HG03064 (cell line): ENCODE results near the gene LRP5.

Source experiments
- ATAC-seq: cut with Tn5 transposase; IDR thresholded peaks from one replicate; pipeline ENCODE4 v1.9.1; 2021; ENCODE audit warnings: low read depth; ENCODE audit not compliant: unreplicated experiment

LRP5 gene

DNA sequence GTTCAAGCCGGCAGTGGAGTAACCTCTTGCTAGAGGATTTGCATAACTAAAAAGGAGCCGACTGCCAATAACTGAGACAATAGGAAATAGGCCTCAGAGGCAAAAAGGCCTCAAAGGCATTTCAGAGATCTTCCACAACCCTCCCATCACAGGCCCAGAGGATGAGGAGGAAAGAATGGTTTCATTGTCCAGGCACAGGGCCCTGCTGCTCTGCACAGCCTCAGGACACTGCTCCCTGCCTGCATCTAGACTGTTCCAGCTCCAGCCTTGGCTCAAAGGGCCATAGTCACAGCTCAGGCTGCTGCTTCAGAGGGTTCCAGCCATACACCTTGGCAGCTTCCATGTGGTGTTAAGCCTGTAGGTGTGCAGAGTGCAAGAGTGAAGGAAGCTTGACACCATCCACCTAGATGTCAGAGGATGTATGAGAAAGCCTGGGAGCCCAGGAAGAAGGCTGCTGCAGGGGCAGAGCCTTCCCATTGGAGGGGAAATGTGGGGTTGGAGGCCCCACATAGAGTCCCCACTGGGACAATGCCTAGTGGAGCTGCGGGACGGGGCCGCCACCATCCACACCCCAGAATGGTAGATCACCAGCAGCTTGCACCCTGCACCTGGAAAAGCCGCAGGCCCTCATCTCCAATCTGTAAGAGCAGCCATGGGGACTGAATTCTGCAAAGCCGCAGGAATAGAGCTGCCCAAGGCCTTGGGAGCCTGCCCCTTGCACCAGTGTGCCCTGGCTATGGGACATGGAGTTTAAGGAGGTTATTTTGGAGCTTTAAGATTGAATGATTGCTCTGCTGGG, 8.2 kb upstream of the LRP5 start:
- ATAC-seq = no peak

DNA sequence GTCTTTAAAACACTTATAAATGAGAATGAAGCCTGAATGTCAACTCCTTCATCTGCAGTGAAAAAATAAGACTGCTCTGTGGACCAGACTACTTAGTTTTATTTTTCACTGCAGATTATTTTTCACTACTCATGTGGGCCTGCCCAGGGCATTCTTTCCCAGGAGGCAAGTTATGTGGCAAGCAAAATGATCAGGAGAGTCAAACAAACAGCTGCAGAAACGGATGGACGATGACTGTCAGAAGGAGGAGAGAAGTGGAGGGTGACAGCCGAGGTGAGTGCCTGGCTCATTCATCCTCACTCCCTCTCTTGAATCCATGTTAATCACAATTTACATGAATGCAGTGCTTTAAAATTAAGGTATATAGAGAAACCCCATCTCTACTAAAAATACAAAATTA, 5.8 kb upstream of the LRP5 start:
- no peak for ATAC-seq

DNA sequence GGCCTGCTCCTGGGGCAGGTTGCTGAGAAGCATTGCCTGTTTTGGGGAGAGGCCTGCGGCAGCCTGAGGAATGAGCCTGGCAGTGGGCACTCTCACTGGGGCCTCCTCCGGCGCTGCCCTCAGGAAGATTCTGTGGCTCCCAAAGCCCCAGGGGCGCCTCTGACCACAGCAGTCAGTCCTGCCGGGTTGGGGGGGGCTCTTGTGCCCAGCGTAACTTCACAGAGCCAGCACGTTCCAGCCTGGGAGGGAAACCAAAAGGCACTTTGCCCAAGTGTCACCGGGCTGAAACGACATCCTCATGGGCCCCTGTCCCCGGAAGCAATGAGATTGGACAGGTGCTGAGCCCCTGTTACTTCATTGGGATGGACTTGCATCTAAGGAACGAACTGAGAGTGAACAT, 4.3 kb upstream of the LRP5 start:
- ATAC-seq = no peak

DNA sequence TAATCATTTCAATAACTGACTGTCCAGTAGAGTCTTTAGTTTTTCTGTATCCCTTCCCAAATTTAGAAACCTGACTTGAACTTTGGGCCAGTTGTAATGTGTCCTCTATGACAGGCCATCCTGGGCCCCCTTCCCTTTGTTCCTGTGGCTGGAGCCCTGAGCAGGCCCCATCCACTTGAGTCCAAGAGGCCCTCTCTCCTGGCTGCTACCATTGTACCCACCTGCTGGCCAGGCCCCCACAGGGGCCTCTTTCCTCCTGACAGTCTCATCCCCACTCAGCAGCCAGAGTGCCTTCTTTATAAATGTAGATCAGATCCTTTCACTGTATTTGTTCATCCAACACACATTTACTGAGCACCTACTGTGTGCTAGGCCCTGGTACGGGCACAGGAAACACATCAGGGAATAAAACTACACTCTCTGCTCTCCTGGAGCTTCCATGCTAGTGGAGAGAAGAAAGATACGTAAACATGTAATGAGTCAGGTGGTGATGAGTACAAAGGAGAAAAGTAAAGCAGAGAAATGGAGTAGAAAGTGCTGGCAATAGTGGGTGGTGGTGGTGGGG, 2.7 kb upstream of the LRP5 start:
- ATAC-seq = no peak

DNA sequence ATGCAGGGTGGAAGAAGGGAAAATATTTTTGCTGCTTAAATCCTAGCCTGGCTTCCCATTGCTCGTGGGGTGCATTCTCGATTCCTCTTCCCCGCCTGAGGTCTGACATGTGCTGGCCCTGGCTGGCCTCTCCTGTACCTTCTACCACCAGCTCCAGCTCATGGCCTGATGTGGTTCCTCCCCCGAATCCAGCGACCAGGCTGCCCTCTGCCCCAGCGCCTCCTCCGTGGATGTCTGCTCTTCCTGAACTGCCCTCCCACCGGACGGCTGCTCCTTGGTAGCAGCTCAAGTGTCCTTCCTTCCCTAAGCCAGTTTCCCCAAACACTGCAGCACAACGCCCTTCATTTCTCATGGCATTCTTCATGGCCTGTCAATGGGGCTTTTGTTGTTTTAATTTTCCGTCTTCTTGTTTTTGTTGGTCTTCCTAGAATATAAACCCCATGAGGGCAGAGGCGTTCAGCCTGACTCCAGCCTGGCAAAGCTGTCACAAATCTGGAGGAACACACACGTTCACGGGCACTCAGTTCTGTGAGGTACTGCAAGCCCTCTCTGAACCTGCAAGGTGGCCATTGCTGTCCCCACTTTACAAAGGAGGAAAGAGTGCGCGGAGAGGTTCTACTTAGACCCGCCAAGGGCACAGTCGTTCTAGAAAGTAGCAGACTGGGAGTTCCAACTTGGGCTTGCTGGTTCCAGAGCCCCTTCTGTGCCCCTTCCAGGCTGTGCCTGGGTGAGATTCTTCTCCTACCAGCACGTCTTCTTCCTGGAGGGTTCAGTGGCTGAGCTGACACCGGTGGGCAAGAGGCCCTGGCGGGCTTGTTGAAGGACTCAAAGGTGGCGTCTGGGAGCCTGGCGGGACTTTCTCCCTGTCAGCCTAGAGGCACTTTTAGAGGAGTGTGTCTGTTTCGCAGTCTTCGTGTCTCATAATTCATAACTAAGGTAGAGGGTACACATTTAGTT, 953 bp upstream of the LRP5 start:
- no peak for ATAC-seq

DNA sequence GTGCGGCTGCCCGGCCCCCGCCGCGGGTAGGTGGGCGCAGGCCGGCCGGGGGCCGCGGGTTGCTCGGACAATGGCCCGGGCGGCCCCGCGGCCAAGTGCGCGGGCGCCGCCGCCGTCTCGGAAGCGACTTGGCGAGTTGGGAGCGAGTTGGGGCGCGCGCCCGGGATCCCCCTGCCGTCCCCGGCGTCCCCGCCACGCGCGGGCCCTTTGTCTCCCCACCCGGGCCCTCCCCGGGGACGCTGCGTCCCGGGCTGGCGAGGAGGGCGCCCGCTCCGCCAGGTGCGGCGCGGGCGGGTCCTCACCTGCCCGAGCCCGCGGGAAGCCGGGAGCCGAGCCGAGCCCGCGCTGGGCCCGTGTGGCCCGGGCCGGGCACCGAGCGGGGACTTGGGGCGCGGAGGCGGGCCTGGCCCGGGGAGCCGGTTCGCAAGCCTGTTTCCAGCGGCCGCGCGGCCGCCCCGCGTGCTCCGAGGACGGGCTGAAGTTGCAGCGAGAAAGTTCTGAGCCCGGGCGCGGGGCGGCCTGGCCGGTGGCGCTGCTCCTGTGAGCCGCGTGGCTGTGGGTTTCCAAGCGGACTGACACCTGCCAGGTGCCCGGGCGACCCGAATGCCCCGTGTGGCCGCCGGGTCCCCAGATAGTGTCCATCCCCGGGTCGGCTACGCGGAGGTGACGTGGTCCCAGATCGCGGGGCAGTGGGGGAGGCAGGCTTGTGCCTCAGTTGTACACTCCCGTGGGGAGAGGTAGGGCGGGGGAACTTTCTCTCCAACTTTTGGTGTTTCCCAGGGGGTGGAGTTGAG, 586 bp downstream of the LRP5 start:
- no peak for ATAC-seq

DNA sequence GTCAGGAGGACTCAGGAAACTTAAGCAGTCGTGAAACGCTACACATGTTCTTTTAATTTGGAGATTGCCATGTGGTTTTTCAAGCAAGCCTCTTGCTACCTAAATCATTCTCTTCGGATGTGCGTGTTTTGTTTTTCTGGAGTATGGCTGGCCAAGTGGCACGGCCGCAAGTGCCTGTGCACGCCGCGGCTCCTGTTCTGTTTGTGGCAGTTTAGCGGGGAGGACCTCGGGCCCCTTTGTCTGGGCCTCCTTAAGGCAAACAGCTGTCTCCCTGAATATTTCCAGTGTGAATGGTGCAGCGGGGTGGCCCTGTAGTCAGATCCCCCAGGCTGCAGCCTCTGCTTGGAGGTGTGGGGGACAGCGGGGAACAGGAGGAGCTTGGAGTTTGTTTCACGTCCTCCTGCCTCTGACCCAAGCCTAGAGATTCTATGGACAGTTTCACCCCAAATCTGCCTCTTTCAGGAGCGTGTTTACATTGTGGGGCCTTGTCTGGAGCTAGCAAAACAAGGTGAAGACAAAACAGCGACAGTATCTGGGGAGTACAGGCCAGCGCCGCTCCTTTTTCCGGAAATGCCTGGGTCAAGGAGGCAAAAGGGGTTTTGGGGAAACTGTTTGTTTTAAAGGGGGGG, 1.3 kb downstream of the LRP5 start:
- no peak for ATAC-seq

DNA sequence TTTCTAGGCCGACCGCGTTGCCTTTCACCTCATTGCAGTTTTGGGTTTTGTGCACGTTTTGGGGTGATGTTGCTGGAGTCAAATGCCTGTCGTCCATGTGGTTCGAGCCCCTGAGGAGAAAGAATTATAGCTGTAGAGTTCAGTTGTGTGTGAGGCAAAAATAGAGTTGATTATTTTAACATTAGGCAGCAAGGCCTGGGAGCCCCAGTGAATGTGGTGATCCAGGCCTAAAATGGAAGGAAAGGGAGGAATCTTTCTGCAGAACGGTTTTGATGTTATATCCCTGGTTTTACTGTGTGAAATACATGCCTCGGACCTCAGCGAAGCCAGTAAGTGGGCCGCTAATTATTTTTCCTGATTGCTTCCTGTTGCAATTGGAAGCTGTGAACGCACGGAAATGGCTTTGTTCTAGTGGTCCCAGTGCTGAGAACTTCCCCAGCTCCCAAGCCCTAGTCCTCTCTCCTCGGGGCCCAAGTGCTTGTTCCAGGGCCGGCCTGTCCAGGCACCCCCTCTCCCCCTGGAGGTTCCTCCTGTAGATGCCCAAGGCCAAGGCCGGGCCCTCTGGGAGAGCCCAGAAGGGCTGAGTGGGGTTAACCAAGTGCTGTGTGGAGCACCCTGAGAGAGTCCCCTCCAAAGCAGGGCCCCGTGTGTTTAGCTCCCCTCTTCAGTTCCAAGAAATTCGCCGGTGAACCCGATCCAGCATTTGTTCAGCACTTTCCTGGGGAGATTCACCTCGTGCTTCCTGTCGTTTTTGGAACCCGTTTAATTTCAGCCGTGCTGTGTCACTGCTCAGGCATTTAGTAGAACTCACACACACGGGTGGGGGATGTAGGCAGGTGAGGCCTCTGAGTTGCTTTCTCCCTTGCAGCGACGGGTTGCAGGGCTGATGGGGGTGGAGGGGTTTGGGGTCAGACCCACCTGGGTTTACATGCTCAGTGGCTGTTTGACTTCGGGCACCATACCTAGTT, 2.1 kb downstream of the LRP5 start:
- ATAC-seq = no peak

DNA sequence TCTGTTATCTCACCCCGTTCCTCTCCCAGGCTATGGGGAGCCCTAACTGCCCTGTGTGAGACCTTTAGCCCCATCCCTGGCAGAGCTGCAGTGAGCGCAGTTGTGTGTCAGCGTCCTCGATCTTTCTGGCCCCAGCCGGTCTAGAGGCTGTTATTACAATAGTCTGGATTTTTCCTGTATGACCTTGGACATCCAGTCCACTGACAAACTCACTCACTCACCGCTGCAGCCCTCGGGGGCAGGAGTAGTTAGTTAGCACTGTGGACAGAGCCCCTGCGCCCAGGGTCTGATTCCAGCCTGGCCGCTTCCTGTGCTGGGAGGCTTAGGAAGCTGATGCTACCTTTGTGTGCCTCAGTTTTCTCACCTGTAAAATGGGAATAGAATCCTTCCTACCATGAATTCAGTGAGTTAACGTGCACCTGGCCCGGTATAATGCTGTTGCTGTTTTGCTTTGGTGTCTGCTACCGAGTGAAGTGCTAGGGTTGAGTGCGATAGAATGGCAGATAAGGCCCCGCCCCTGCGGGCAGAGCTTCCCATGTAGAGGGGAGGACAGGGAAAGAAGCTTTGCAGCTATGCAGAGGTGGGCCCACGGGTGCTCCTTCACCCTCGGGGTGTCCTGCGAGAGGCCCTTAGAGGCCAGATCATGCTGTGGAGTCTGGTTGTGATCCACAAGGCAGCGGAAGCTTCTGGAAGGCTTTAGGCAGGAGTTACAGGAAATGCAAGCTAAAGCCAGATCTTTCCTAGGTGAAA, 3.0 kb downstream of the LRP5 start:
- ATAC-seq = no peak

DNA sequence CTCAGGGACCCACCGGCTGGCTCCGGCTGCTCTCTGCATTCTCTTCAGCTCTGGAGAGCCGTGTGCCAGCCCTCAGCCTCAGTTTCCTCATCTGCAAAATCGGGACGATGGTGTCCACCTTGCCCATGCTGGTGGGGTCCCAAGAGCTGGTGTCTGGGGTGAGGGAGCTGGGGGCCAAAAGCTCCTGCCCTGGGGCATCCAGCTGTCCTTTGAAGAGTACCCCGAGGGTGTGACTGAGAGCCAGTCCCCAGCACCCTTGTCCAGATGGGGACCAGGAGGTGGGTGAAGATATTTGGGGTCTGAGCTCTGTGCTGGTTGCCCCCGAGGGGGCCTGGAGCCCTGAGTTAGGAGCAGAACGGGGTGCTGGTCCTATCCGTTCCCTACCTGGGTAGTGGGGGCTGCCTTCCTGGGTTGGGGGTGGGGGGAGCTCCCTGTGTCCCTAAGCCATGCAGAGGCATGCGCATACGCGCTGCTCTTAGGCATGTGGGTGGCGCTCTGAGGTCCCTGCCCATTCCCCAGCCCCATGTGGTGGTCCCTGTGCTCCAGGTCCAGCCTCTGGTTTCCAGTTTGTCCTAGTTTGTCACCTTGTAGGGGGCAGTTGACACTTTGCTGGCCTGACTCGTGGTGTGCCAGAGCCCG, 4.9 kb downstream of the LRP5 start:
- ATAC-seq = no peak

DNA sequence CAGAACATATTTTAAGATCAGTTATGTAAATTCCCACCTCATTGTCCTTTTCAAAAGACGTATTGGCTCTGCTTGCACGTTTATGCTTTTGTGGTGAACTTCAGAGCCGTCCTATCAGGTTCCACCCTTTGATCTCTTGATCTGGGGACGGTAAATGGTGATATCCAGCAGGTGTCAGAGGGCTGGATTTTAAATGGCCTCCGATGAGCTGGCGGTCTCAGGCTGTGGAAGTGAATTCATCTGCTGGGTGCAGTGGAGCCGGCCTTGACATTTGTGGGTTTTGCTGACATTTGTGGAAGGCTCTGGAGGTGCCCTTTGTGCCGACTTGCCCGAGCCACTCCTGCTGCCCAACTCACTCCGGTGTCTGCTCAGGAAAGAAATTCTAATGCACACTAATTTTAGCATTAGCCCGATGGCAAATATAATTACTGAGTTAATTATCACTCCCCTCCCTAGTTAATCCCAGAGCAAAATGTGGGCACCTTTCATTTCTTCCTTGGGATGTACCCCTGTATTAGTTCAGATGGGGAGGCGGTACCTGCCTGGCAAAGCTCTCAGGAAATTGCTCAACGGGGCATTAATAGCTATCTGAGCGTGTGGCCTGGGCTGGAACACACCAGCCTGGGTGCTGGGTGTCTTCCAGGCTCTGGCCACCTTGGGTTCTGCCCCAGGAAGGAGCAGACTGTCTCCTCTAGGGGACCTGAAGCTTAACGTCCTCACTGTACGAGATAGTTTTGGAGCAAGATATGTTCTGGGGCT, 9.1 kb downstream of the LRP5 start:
- ATAC-seq = no peak

DNA sequence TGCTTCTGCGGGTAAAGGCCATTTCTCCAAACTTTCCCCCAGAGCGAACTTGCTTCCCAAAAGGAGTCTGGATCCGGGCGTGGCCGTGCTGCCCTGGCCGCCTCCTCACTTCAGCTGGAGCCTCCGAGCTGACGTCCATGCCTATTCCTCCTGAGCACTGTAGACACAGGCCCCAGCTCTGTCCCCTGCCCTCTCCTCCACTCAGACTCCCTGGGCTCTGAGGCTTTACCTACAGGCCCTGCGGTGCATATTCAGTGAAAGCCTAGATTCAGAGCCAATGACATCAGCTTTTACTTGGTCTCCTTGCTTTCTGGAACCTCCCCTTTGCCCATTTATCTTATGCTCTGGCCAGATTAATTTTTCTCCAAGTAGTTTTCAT, 9.7 kb downstream of the LRP5 start:
- no peak for ATAC-seq

DNA sequence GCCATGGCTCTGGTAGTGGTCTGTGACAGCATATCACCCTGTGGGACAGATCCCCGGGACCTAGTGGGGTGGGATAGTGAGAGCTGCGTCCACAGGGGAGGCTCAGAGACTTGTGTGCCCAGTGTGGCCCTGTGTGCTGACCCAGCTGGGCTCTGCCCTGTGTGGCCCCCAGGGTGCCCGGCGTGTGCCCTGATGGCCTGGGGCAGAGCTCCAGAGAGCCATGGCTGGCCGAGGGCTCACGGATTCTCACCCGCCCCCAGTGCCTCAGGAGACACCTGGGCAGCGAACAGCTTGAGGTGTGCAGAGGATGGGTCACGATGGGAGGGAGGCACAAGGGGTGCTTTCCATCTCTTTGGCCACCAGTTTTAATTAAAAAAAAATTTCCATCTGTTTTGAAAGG, 11.8 kb downstream of the LRP5 start:
- ATAC-seq = no peak

DNA sequence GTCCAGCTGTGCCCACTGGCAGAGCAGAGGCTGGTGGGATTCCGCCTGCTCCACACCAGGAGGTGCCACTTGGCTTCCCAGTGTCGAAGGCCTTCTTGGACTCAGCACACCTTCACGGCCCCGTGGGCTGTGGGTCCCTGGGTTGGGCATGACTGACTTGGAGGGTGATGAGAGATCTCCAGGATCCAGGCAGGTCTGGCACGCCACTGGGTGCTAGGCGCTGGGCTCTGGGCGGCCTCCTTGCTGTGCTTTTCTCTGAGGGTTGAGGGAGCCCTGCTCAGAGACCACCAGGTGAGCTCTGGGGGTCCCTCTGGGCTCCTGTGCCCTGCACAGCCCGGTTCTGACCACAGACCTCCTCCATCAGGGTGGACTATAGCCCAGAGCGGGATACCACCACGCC, 12.3 kb downstream of the LRP5 start:
- no peak for ATAC-seq

DNA sequence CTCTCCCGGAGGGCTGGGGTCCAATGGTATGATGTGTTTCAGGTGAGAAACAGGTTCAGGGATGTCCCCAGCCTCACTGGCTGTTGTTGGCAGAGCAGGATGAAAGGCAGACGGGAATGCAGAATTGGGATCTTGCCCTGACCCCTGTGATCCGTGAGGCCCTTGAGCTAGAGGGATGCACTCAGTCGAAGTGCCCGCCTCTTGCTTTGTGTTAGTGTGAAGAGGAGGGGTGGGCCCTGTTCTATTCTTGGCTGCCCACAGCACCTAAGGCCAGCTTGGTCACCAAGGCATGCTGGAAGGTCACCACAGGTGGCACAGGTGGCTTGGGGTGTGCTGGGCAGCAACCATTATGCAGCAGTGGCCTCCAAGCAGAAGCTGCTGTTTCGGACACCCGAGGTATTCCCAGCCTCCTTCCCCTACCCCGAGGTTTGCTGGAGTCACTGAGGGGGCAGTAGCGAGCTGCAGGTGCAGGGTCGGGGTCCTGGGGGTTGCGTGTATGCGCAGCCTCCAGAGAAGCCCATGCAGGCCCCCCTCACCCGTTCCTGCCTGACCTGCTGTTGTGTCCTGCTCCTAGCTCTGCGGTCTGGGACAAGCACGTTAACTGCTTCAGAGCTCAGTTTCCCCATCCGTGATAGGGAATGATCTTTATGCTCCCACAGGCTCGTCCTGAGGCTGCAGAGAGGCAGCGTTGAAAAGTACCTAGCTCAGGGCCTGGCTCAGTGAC, 13.0 kb downstream of the LRP5 start:
- no peak for ATAC-seq

DNA sequence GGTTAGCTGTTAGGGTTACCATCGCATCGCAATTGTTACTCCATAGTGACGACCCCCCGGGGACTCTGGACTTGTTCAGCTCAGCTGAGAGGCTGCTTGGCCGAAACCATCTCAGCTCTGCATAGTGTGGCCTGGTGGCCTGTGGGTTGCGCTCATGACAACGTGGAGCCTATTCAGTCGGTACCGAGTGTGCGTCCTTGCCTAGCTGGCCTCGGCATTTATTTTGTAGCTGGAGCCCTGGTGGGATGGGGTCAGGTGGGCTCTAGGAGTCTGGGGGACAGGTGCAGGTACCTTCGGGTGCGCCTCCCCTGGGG, 13.5 kb downstream of the LRP5 start:
- no peak for ATAC-seq
